NT2/D1 (cell line): Measurements from ENCODE around the gene CHMP6.

ENCODE experiments used
- DNase-seq: peaks from one replicate; pipeline ENCODE4 v3.0.0-alpha.2; 2011; ENCODE audit warnings: low read depth, low spot score
- H3K27me3 ChIP-seq: 2 replicates; pipeline ENCODE4 v1.6.0; 2011; ENCODE audit warnings: mild to moderate bottlenecking; ENCODE audit not compliant: insufficient read length, insufficient read depth
- H3K36me3 ChIP-seq: 2 replicates; pipeline ENCODE4 v1.6.1; 2011; ENCODE audit warnings: mild to moderate bottlenecking, low read length, mixed read lengths; ENCODE audit not compliant: insufficient read depth, insufficient read length
- H3K4me1 ChIP-seq: 2 replicates; pipeline ENCODE4 v1.5.1; 2011; ENCODE audit not compliant: insufficient read depth, insufficient read length
- H3K4me3 ChIP-seq: 2 replicates; pipeline ENCODE4 v1.5.1; 2011; ENCODE audit warnings: low read depth; ENCODE audit not compliant: insufficient read length
- H3K9ac ChIP-seq: 2 replicates; pipeline ENCODE4 v1.6.0; 2011; ENCODE audit warnings: low read depth; ENCODE audit not compliant: insufficient read length
- H3K9me3 ChIP-seq: 2 replicates; pipeline ENCODE4 v1.5.1; 2011; ENCODE audit warnings: mild to moderate bottlenecking, low read length; ENCODE audit not compliant: insufficient read depth
- SUZ12 ChIP-seq: IDR thresholded peaks from 2 replicates; pipeline ENCODE4 v1.6.1; 2011; ENCODE audit not compliant: insufficient read length, insufficient read depth; ENCODE audit errors: extremely low read depth
- YY1 ChIP-seq: IDR thresholded peaks from 2 replicates; pipeline ENCODE4 v1.6.1; 2011; ENCODE audit not compliant: insufficient read length, insufficient read depth
- ZNF274 ChIP-seq: IDR thresholded peaks from 2 replicates; pipeline ENCODE4 v1.6.1; 2011; ENCODE audit warnings: mild to moderate bottlenecking, low read depth, low read length

The CHMP6 gene

DNA sequence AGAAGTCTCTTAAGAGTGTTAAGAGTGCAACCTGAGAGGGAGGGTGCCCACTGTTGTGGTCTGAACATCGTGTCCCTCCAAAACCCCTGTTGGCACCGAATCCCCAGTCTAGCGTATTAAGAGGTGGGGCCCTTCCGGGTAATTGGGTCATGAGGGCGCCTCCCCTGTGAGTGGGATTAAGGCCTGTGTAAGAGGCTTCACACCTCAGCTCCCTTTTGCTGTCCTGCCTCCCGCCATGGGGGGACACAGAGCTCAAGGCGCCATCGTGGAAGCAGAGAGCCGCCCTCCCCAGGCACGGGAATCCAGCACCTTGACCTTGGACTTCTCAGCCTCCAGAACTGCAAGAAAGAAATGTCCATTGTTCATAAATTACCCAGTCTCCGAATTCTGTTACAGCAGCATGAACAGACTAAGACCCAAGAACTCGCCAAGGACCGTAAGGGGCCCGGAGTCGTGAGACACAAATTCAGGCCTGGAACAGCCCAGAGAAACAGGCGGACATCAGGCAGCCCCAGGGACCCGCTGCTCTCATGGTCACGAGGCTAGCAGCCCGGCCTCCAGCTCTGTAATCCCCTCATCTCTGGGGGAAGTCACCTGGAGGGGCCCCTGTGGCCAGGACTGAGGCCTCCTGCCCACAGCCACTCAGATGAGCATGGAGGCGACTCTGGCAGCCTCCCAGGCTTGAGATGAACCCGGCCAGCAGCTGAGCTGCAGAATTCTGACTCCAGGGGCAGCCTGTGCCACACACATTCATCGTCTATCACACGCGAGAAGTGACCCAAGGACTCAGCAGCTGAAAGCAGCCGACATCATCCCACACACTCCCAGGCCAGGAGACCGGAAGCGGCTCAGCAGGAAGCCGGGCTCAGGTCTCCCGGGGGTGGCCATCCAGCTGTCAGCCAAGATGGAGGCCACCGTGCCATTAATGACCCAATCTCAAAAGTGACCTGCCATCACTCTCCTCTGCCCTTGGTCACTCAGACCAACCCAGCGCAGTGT, 12.8 kb upstream of the CHMP6 start:
- no peaks in the 10 kb centered on the region for H3K36me3 ChIP-seq
- DNase-seq: no peak
- no peaks in the 10 kb centered on the region for H3K9me3 ChIP-seq
- H3K4me1 ChIP-seq: peaks cover 8% of the 10 kb centered on the region
- no peak overlapping the region for H3K4me3 ChIP-seq
- no peak overlapping the region for H3K9ac ChIP-seq
- peaks cover 14% of the 10 kb centered on the region for H3K27me3 ChIP-seq
- TF ChIP-seq YY1: no peak
- TF ChIP-seq ZNF274: no peak
- no peak for TF ChIP-seq SUZ12

GRCh38 chr17:80979547-80980378, 11.9 kb upstream of the CHMP6 start:
- no peak for DNase-seq
- Histone ChIP-seq H3K9me3 (peaks cover 3% of the 10 kb centered on the region; the same call in 1 of the 2 replicates), H3K9ac (no peak overlapping the region), H3K4me3 (no peak overlapping the region), H3K36me3 (no peaks in the 10 kb centered on the region), H3K27me3 (peaks cover 14% of the 10 kb centered on the region), H3K4me1 (peaks cover 11% of the 10 kb centered on the region)
- TF ChIP-seq YY1 (no peak), SUZ12 (no peak), ZNF274 (no peak)

DNA sequence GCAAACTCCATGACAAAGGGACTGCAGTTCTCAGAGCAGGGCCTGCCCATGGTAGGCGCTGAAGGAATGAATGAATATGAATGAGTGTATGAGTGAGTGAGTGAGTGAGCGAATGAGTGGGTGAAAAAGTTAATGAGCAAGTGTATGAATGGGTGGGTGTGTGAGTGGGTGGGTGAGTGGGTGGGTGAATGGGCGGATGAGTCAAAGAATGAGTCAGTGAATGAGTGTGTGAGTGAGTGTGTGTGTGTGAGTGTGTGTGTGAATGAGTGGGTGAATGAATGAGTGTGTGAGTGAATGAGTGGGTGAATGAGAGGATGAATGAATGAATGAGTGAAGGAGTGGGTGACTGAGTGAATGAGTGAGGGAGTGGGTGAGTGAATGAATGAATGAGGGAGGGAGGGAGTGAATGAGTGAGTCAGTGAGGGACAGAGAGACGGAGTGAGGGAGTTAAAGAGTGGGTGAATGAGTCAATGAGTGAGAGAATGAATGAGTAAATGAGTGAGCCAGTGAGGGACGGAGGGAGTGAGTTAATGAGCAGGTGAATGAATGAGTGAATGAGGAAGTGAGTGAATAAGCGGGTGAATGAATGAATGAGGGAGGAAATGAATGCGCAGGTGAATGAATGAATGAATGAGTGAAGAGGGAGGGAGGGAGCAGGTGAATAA, 11.1 kb upstream of the CHMP6 start:
- H3K27me3 ChIP-seq: peaks cover 14% of the 10 kb centered on the region
- no peak overlapping the region for H3K9ac ChIP-seq
- peaks cover 12% of the 10 kb centered on the region for H3K4me1 ChIP-seq
- TF ChIP-seq YY1 (no peak), SUZ12 (no peak), ZNF274 (no peak)
- H3K36me3 ChIP-seq: no peaks in the 10 kb centered on the region
- H3K9me3 ChIP-seq: peaks cover 3% of the 10 kb centered on the region; the same call in 1 of the 2 replicates
- H3K4me3 ChIP-seq: no peak overlapping the region
- no peak for DNase-seq

DNA sequence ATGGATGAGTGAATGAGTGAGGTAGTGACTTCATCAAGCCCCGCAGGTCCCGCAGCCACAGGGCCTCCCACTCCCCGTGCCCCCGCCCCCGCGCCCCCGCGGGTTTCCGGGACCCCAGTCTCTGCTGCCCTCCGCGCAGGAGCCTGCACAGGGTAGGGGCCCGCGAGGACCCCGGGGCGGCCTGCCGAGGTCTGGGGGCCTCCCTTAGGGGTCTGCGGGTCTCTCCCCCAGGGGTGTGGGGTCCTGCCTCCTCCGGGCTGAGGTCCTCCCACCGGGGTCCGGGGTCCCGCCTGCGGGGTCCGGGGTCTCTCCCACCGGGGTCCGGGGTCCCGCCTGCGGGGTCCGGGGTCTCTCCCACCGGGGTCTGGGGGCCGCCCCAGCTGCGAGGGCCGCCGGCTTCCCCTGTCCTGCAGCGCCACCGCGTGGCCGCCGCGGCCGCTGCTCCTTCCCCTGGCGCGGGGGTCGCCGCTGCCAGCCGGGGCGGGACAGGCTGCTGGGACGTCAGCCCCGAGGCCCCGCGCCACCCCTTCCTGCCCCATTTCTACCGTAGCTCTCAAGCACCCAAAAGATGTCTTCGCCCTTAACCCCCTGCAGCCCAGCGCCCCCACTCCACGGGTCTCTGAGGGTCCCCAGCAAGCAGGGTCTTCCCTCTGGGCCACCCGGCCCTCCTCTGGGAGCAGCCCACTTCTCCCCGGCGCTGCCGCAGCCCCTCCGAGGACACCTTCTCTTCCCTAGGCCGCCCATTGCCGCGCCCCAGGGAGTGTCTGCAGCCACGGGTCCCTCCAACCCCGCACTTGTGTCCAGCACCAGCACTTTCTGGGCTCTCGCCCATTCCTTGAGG, 10.4 kb upstream of the CHMP6 start:
- no peak for DNase-seq
- H3K9ac ChIP-seq: peak overlapping the region; percentile 63
- peaks cover 3% of the 10 kb centered on the region; the same call in 1 of the 2 replicates for H3K9me3 ChIP-seq
- peaks cover 12% of the 10 kb centered on the region for H3K4me1 ChIP-seq
- H3K36me3 ChIP-seq: no peaks in the 10 kb centered on the region
- H3K4me3 ChIP-seq: peak overlapping the region; percentile 10
- TF ChIP-seq ZNF274: no peak
- TF ChIP-seq SUZ12: no peak
- TF ChIP-seq YY1: no peak
- peaks cover 14% of the 10 kb centered on the region for H3K27me3 ChIP-seq

- Histone ChIP-seq H3K9me3 (peaks cover 3% of the 10 kb centered on the region; the same call in 1 of the 2 replicates), H3K4me3 (no peak overlapping the region), H3K9ac (no peak overlapping the region), H3K27me3 (peaks cover 14% of the 10 kb centered on the region), H3K4me1 (peaks cover 12% of the 10 kb centered on the region), H3K36me3 (no peaks in the 10 kb centered on the region)
- DNase-seq: no peak
- TF ChIP-seq ZNF274: no peak
Observed at GRCh38 chr17:80981929-80982425, 9.7 kb upstream of the CHMP6 start.

DNA sequence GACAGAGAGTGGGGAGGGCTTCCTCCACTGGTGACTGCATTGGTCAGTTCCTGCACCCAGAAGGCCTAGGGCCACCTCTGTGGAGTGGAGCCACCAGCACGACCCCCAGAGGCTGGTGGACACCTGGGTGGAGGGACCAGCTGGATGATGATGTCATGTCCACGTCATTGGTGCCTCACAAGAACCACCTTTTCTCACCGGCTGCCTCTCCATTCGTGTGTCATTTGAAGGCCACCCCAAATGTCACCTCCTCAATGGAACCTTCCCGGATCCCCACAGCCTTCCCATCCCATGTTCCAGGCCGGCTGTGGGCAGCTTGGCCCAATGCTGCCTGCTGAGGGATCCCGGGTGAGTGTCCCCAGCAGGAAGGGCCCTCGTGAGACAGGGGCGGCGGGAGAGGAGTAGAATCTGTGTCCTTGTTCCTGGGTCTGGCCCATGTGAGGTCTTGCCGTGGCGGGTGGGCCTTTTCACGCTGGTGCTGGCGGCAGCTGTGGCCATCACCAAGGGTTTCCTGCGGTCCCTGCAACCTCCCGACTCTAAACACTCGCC, 9.1 kb upstream of the CHMP6 start:
- Histone ChIP-seq H3K36me3 (no peaks in the 10 kb centered on the region), H3K4me1 (peaks cover 12% of the 10 kb centered on the region), H3K27me3 (peaks cover 14% of the 10 kb centered on the region), H3K4me3 (no peak overlapping the region), H3K9ac (no peak overlapping the region), H3K9me3 (peaks cover 3% of the 10 kb centered on the region; the same call in 1 of the 2 replicates)
- TF ChIP-seq ZNF274: no peak
- TF ChIP-seq SUZ12: no peak
- TF ChIP-seq YY1: no peak
- no peak for DNase-seq
